ENCODE results near the gene TANGO6. TPM values are rescaled to one million over a fixed set of nuclear protein-coding genes. Genes with fewer than 3 reads are reported as not detected.

Gene TANGO6
- total RNA-seq, 1 experiment from 2014 or later, result 18.2 TPM

GRCh38 chr16:68935008-68935407 lies 91.7 kb downstream of the TANGO6 start:
- no peaks in the 10 kb centered on the region for H3K27me3 Mint-ChIP-seq (ENCODE audit: insufficient read depth, unreplicated experiment)
- no peak overlapping the region for H3K4me3 ChIP-seq (ENCODE audit: low read depth, low read length)
- DNase-seq, result no peak
- H3K27ac Mint-ChIP-seq (ENCODE audit: unreplicated experiment), result no peak overlapping the region
- no peak overlapping the region for H3K4me3 Mint-ChIP-seq (ENCODE audit: unreplicated experiment)
- no peaks in the 10 kb centered on the region for H3K9me3 Mint-ChIP-seq (ENCODE audit: unreplicated experiment)
- intact Hi-C loops (cut with micrococcal nuclease; ENCODE audit: unreplicated experiment), result no loop called here
- no peaks in the 10 kb centered on the region for H3K36me3 ChIP-seq (ENCODE audit: control insufficient read depth, insufficient read depth, low read length)
- no peaks in the 10 kb centered on the region for H3K9me3 ChIP-seq
- BruUV-seq (replicated peaks), result no TSS peak
- peaks cover 11% of the 10 kb centered on the region for H3K36me3 Mint-ChIP-seq (ENCODE audit: insufficient read depth, unreplicated experiment)
- no peaks in the 10 kb centered on the region for H3K27me3 ChIP-seq (replicated peaks; ENCODE audit: control insufficient read depth, insufficient read depth, low read length)
- ChIA-PET POLR2A (no interaction called here), CTCF (no interaction called here)
- H3K4me1 ChIP-seq, result peaks cover 12% of the 10 kb centered on the region
- peaks cover 5% of the 10 kb centered on the region for H3K4me1 Mint-ChIP-seq (ENCODE audit: low read depth, unreplicated experiment)
- TF ChIP-seq CTCF (IDR thresholded peaks at IDR 0.05; ENCODE audit: insufficient read depth in 1 of 2, low read depth in 1 of 2, low read length in 1 of 2, severe bottlenecking in 1 of 2, unreplicated experiment in 1 of 2), result no peak

- Histone ChIP-seq H3K36me3 (ENCODE audit: control insufficient read depth, insufficient read depth, low read length) (no peaks in the 10 kb centered on the region), H3K27me3 (replicated peaks; ENCODE audit: control insufficient read depth, insufficient read depth, low read length) (no peaks in the 10 kb centered on the region), H3K4me3 (ENCODE audit: low read depth, low read length) (no peak overlapping the region), H3K4me1 (no peaks in the 10 kb centered on the region), H3K9me3 (no peaks in the 10 kb centered on the region)
- no peaks in the 10 kb centered on the region for H3K27me3 Mint-ChIP-seq (ENCODE audit: insufficient read depth, unreplicated experiment)
- no peaks in the 10 kb centered on the region for H3K9me3 Mint-ChIP-seq (ENCODE audit: unreplicated experiment)
- ChIA-PET CTCF (no interaction called here), POLR2A (no interaction called here)
- H3K4me3 Mint-ChIP-seq (ENCODE audit: unreplicated experiment), result no peak overlapping the region
- DNase-seq, result no peak
- H3K4me1 Mint-ChIP-seq (ENCODE audit: low read depth, unreplicated experiment), result no peaks in the 10 kb centered on the region
- H3K36me3 Mint-ChIP-seq (ENCODE audit: insufficient read depth, unreplicated experiment), result peaks cover 6% of the 10 kb centered on the region
- no TSS peak for BruUV-seq (replicated peaks)
- no peak overlapping the region for H3K27ac Mint-ChIP-seq (ENCODE audit: unreplicated experiment)
- no peak for TF ChIP-seq CTCF (IDR thresholded peaks at IDR 0.05; ENCODE audit: insufficient read depth in 1 of 2, low read depth in 1 of 2, low read length in 1 of 2, severe bottlenecking in 1 of 2, unreplicated experiment in 1 of 2)
- intact Hi-C loops (cut with micrococcal nuclease; ENCODE audit: unreplicated experiment), result no loop called here
Observed at GRCh38 chr16:68936736-68937631, 93.7 kb downstream of the TANGO6 start.

- intact Hi-C loops (cut with micrococcal nuclease; ENCODE audit: unreplicated experiment), result no loop called here
- Histone ChIP-seq H3K36me3 (ENCODE audit: control insufficient read depth, insufficient read depth, low read length) (no peaks in the 10 kb centered on the region), H3K4me3 (ENCODE audit: low read depth, low read length) (no peak overlapping the region), H3K27me3 (replicated peaks; ENCODE audit: control insufficient read depth, insufficient read depth, low read length) (no peaks in the 10 kb centered on the region), H3K4me1 (no peaks in the 10 kb centered on the region), H3K9me3 (peaks cover 6% of the 10 kb centered on the region)
- no peak for TF ChIP-seq CTCF (IDR thresholded peaks at IDR 0.05; ENCODE audit: insufficient read depth in 1 of 2, low read depth in 1 of 2, low read length in 1 of 2, severe bottlenecking in 1 of 2, unreplicated experiment in 1 of 2)
- H3K4me1 Mint-ChIP-seq (ENCODE audit: low read depth, unreplicated experiment), result no peaks in the 10 kb centered on the region
- no peaks in the 10 kb centered on the region for H3K27me3 Mint-ChIP-seq (ENCODE audit: insufficient read depth, unreplicated experiment)
- CTCF ChIA-PET, result no interaction called here
- POLR2A ChIA-PET, result no interaction called here
- no peak for DNase-seq
- no peak overlapping the region for H3K27ac Mint-ChIP-seq (ENCODE audit: unreplicated experiment)
- peaks cover 10% of the 10 kb centered on the region for H3K36me3 Mint-ChIP-seq (ENCODE audit: insufficient read depth, unreplicated experiment)
- H3K4me3 Mint-ChIP-seq (ENCODE audit: unreplicated experiment), result no peak overlapping the region
- no TSS peak for BruUV-seq (replicated peaks)
- H3K9me3 Mint-ChIP-seq (ENCODE audit: unreplicated experiment), result no peaks in the 10 kb centered on the region
Observed at GRCh38 chr16:68939692-68940320, 96.5 kb downstream of the TANGO6 start.
